HepG2 (cell line): ENCODE data around the gene MTM1. TPM values are rescaled to one million over a fixed set of nuclear protein-coding genes. Genes with fewer than 3 reads are reported as not detected.

ENCODE experiments used
- ATAC-seq: fragments of 200-7000 bp; cut with Tn5 transposase; 3 replicates; pipeline ENCODE4 v1.9.1; 2020; ENCODE audit warnings: mild to moderate bottlenecking, moderate library complexity
- BruUV-seq: library from RNA; stranded (reverse); fragments of 400-500 nt; replicated peaks from 2 replicates; lab custom pipeline; 2021; lab: Mats Ljungman, UMichigan
- CTCF ChIA-PET: fragments of 300-600 bp; formaldehyde crosslinking; extraction: SDS; loops from one replicate; lab custom pipeline; 2021; ENCODE audit warnings: low total read pairs, inconsistent platforms, low intra/inter-chr PET ratio; lab: Yijun Ruan, JAX
- POLR2A ChIA-PET: fragments of 350-600 bp; sonication (Branson Sonifier 250); formaldehyde crosslinking; loops from one replicate; lab custom pipeline; 2020; ENCODE audit warnings: antibody characterized with exemption, inconsistent platforms; lab: Yijun Ruan, JAX
- DNase-seq: peaks from one replicate; pipeline ENCODE4 v3.0.0-alpha.2; 2015; ENCODE audit warnings: low spot score
- FAIRE-seq: peaks from 3 replicates; lab custom pipeline; 2011; peaks lifted over from hg19 to GRCh38; lab: Jason Lieb, UNC
- H2AFZ ChIP-seq: one replicate; pipeline ENCODE4 v1.6.1; 2011; ENCODE audit warnings: low read length, inconsistent platforms
- H3K27ac ChIP-seq: fragments of 300-600 bp; 3 replicates; pipeline ENCODE4 v1.8.0; 2011; ENCODE audit warnings: mixed run types, mild to moderate bottlenecking, mixed read lengths, low read length, inconsistent platforms; ENCODE audit not compliant: insufficient read depth; ENCODE audit errors: extremely low read length
- H3K27me3 ChIP-seq, 2 experiments: fragments of 200-600 bp in 1 of 2; 2 replicates in 1 of 2; 3 replicates in 1 of 2; pipeline versions ENCODE4 v1.6.0 to v1.8.0; 2011; ENCODE audit warnings: low read length in 2 of 2, mild to moderate bottlenecking in 2 of 2, moderate library complexity in 2 of 2, inconsistent platforms in 1 of 2; ENCODE audit not compliant: insufficient read depth in 2 of 2, control insufficient read depth in 1 of 2
- H3K36me3 ChIP-seq, 2 experiments: fragments of 200-600 bp in 1 of 2; replicated peaks in 1 of 2; 2 replicates in 1 of 2; 3 replicates in 1 of 2; pipeline versions ENCODE4 v1.5.1 to v1.8.0; 2011; ENCODE audit warnings: low read length in 2 of 2, inconsistent platforms in 1 of 2; ENCODE audit not compliant: insufficient read depth in 2 of 2, control insufficient read depth in 1 of 2
- H3K4me1 ChIP-seq: 2 replicates; pipeline ENCODE4 v1.5.1; 2012; ENCODE audit warnings: low read length, inconsistent platforms; ENCODE audit not compliant: insufficient read depth
- H3K4me2 ChIP-seq: 2 replicates; pipeline ENCODE4 v1.6.0; 2011; ENCODE audit warnings: low read depth, low read length, inconsistent platforms
- H3K4me3 ChIP-seq, 3 experiments: fragments of 200-600 bp in 1 of 3; sonication (generic), shearing (Covaris generic) in 1 of 3; replicated peaks in 1 of 3; 2 replicates each; pipeline ENCODE4 v1.5.1; 2011 to 2016; ENCODE audit warnings: low read length in 3 of 3, inconsistent platforms in 2 of 3, low read depth in 2 of 3, mild to moderate bottlenecking in 2 of 3, control low read depth in 1 of 3, mixed read lengths in 1 of 3; ENCODE audit not compliant: insufficient read depth in 1 of 3
- H3K79me2 ChIP-seq: one replicate; pipeline ENCODE4 v1.6.1; 2011; ENCODE audit warnings: low read length, inconsistent platforms; ENCODE audit not compliant: insufficient read depth
- H3K9ac ChIP-seq: 2 replicates; pipeline ENCODE4 v1.6.0; 2011; ENCODE audit warnings: mild to moderate bottlenecking, low read depth, low read length, inconsistent platforms; ENCODE audit not compliant: insufficient read depth
- H3K9me3 ChIP-seq: 2 replicates; pipeline ENCODE4 v1.5.1; 2012; ENCODE audit warnings: mild to moderate bottlenecking, low read length
- H4K20me1 ChIP-seq: 2 replicates; pipeline ENCODE4 v1.6.0; 2011; ENCODE audit warnings: inconsistent platforms, mild to moderate bottlenecking, low read length, moderate library complexity; ENCODE audit not compliant: insufficient read depth
- ATF6 ChIP-seq: sonication (generic); formaldehyde crosslinking; conservative IDR thresholded peaks from 2 replicates; pipeline ENCODE4 v1.4.0; 2020; ENCODE audit warnings: missing genetic modification reagents
- GMEB1 ChIP-seq: sonication (generic); formaldehyde crosslinking; IDR thresholded peaks from 2 replicates; pipeline ENCODE4 v1.5.1; 2020; ENCODE audit warnings: missing genetic modification reagents, mild to moderate bottlenecking, borderline replicate concordance
- HNRNPL ChIP-seq: fragments of 200-400 bp; formaldehyde crosslinking; IDR thresholded peaks from 2 replicates; pipeline ENCODE4 v1.6.1; 2017; ENCODE audit warnings: mild to moderate bottlenecking, low read depth, low read length
- MTF1 ChIP-seq: sonication (generic); formaldehyde crosslinking; IDR thresholded peaks from 2 replicates; pipeline ENCODE4 v1.5.0; 2020; ENCODE audit warnings: missing genetic modification reagents
- NFIC ChIP-seq: IDR thresholded peaks from 2 replicates; pipeline ENCODE4 v1.6.1; 2012; ENCODE audit warnings: mild to moderate bottlenecking, low read length, inconsistent platforms
- SETDB1 ChIP-seq: sonication (generic); formaldehyde crosslinking; IDR thresholded peaks from 2 replicates; pipeline ENCODE4 v1.5.1; 2020; ENCODE audit warnings: missing genetic modification reagents, mild to moderate bottlenecking, borderline replicate concordance
- SNAPC4 ChIP-seq: sonication (generic); formaldehyde crosslinking; IDR thresholded peaks from 2 replicates; pipeline ENCODE4 v1.4.0; 2020; ENCODE audit warnings: mild to moderate bottlenecking, missing genetic modification reagents
- ZBTB21 ChIP-seq: sonication (generic); formaldehyde crosslinking; IDR thresholded peaks from 2 replicates; pipeline ENCODE4 v1.4.0; 2020; ENCODE audit warnings: missing genetic modification reagents
- ZNF383 ChIP-seq: sonication (generic); formaldehyde crosslinking; IDR thresholded peaks from 2 replicates; pipeline ENCODE4 v1.4.0; 2020; ENCODE audit warnings: missing genetic modification reagents, mild to moderate bottlenecking, borderline replicate concordance
- ZNF557 ChIP-seq: sonication (generic); formaldehyde crosslinking; IDR thresholded peaks from 2 replicates; pipeline ENCODE4 v1.4.0; 2020; ENCODE audit warnings: missing genetic modification reagents
- WGBS: methylation state at CpG from one replicate; pipeline ENCODE4 v1.1.6; 2017; ENCODE audit warnings: low lambda C conversion rate; 5-methylcytosine and 5-hydroxymethylcytosine counted together
- in situ Hi-C: cut with HindIII; loops from 2 replicates; pipeline ENCODE4 v1.10.0; 2017; ENCODE audit warnings: low pct_unique_long_range_greater_than_20kb; ENCODE audit not compliant: extremely low pct_ligation_motif_present
- intact Hi-C: fragments of 100-400 bp; cut with micrococcal nuclease; formaldehyde crosslinking; loops from one replicate; pipeline ENCODE4 v1.10.0; 2022; ENCODE audit not compliant: unreplicated experiment
- polyA plus RNA-seq, 8 experiments: library from polyadenylated mRNA; depleted of rRNA in 3 of 8; stranded (reverse) in 7 of 8; unstranded in 1 of 8; fragments of >200 nt; fragmentation: Illumina TruSeq in 4 of 8; extraction: Trizol in 4 of 8; gene quantifications; 2 replicates each; pipeline versions ENCODE4 v1.2.1 to v1.2.3, GENCODE V29; 2011 to 2016; ENCODE audit warnings: low read depth in 4 of 8, missing spikeins in 1 of 8, mixed read lengths in 1 of 8; ENCODE audit not compliant: insufficient read depth in 1 of 8
- total RNA-seq, 5 experiments: library from RNA; depleted of rRNA; stranded (reverse); fragments of >200 nt; fragmentation: Illumina TruSeq; extraction: Trizol; gene quantifications; 2 replicates each; pipeline ENCODE4 v1.2.3, GENCODE V29; 2016; ENCODE audit warnings: low read depth in 1 of 5

Gene MTM1
- total and polyA plus RNA-seq, 2 of the 13 experiments (the other 11 are each of a cell fraction or from before 2014, with no cell fraction given) = 12.0 to 15.2 TPM

GRCh38 chrX:150616863-150617198 is 48.4 kb downstream of the MTM1 start:
- no peaks in the 10 kb centered on the region for H3K27me3 ChIP-seq
- in situ Hi-C loops (no loop called here), intact Hi-C loops (no loop called here)
- no peak overlapping the region for H3K27ac ChIP-seq
- no peak for DNase-seq
- no peak for TF ChIP-seq NFIC
- no peak for TF ChIP-seq MTF1 (CRISPR knock-in tag)
- TF ChIP-seq HNRNPL = no peak
- TF ChIP-seq ZNF557 (CRISPR knock-in tag) = no peak
- no peak for TF ChIP-seq ZBTB21 (CRISPR knock-in tag)
- no peak overlapping the region for H3K4me2 ChIP-seq
- H3K79me2 ChIP-seq = no peaks in the 10 kb centered on the region
- H2AFZ ChIP-seq = no peak overlapping the region
- no peaks in the 10 kb centered on the region for H3K9me3 ChIP-seq
- 100% methylated on average over 2 of the region's 2 CpGs for WGBS
- ChIA-PET POLR2A (no interaction called here), CTCF (no interaction called here)
- H3K4me3 ChIP-seq = no peak overlapping the region
- no peak for FAIRE-seq
- no peaks in the 10 kb centered on the region for H4K20me1 ChIP-seq
- no peak for ATAC-seq
- BruUV-seq = no TSS peak
- peaks cover 2 to 44% of the 10 kb centered on the region in 2 experiments; a peak in 3 of 5 replicates for H3K36me3 ChIP-seq
- no peak overlapping the region for H3K9ac ChIP-seq
- no peaks in the 10 kb centered on the region for H3K4me1 ChIP-seq

GRCh38 chrX:150621652-150622051 is 53.2 kb downstream of the MTM1 start:
- Histone ChIP-seq H2AFZ (no peak overlapping the region), H3K79me2 (no peaks in the 10 kb centered on the region), H3K27me3 (no peaks in the 10 kb centered on the region), H4K20me1 (no peaks in the 10 kb centered on the region), H3K4me2 (no peak overlapping the region), H3K27ac (no peak overlapping the region), H3K9ac (no peak overlapping the region), H3K36me3 (peaks cover 2 to 32% of the 10 kb centered on the region in 2 experiments; a peak in 4 of 5 replicates), H3K9me3 (no peaks in the 10 kb centered on the region), H3K4me3 (no peak overlapping the region), H3K4me1 (no peaks in the 10 kb centered on the region)
- DNase-seq = no peak
- WGBS = 91% methylated on average over 2 of the region's 2 CpGs
- intact Hi-C loops = no loop called here
- ChIA-PET CTCF (no interaction called here), POLR2A (no interaction called here)
- no peak for FAIRE-seq
- BruUV-seq = no TSS peak
- in situ Hi-C loops = no loop called here
- ATAC-seq = no peak
- no peak for TF ChIP-seq SETDB1 (CRISPR knock-in tag)
- no peak for TF ChIP-seq NFIC
- no peak for TF ChIP-seq SNAPC4 (CRISPR knock-in tag)
- TF ChIP-seq ZNF383 = no peak
- TF ChIP-seq GMEB1 = no peak
- TF ChIP-seq ATF6 (CRISPR knock-in tag) = no peak
